ENCODE measurements around the gene NDUFC1. TPM values are rescaled to one million over a fixed set of nuclear protein-coding genes. Genes with fewer than 3 reads are reported as not detected.
"Not testable (repeated sequence)": the region's sequence is repeated elsewhere in the genome, so short reads cannot be mapped to it uniquely, and the experiment has no call there.

The NDUFC1 gene
- 29.3 TPM for total RNA-seq

- peak; percentile 31 for DNase-seq
Measured at GRCh38 chr4:139301821-139302611, at the start of gene NDUFC1. Gene NDUFC1, minus strand, starts transcription at chr4:139302477. Its CDS starts 6,679 bp downstream, at chr4:139295798.

GRCh38 chr4:139337612-139338011 is 35.3 kb upstream of the NDUFC1 start:
- DNase-seq, result no peak

GRCh38 chr4:139333046-139333445 is 30.8 kb upstream of the NDUFC1 start:
- DNase-seq, result no peak

- no peak for DNase-seq
Measured at GRCh38 chr4:139331185-139331584, 28.9 kb upstream of the NDUFC1 start.

GRCh38 chr4:139330283-139330682 is 28.0 kb upstream of the NDUFC1 start:
- no peak for DNase-seq

GRCh38 chr4:139329665-139330200 is 27.5 kb upstream of the NDUFC1 start:
- no peak for DNase-seq

- DNase-seq, result no peak
Measured at GRCh38 chr4:139324620-139325019, 22.3 kb upstream of the NDUFC1 start.

GRCh38 chr4:139322541-139322940 is 20.3 kb upstream of the NDUFC1 start:
- DNase-seq, result not testable (repeated sequence)

GRCh38 chr4:139322070-139322469 is 19.8 kb upstream of the NDUFC1 start:
- DNase-seq, result not testable (repeated sequence)

- DNase-seq, result no peak
Measured at GRCh38 chr4:139319571-139319970, 17.3 kb upstream of the NDUFC1 start.

- no peak for DNase-seq
Measured at GRCh38 chr4:139317635-139318034, 15.4 kb upstream of the NDUFC1 start.

GRCh38 chr4:139316733-139317132 is 14.5 kb upstream of the NDUFC1 start:
- no peak for DNase-seq

GRCh38 chr4:139315221-139315675 is 13.0 kb upstream of the NDUFC1 start:
- no peak for DNase-seq

GRCh38 chr4:139314047-139314800 is 11.9 kb upstream of the NDUFC1 start:
- DNase-seq, result no peak

GRCh38 chr4:139313414-139313813 is 11.1 kb upstream of the NDUFC1 start:
- DNase-seq, result not testable (repeated sequence)

GRCh38 chr4:139312552-139313332 is 10.5 kb upstream of the NDUFC1 start:
- no peak for DNase-seq

- DNase-seq, result no peak
Measured at GRCh38 chr4:139311909-139312308, 9.6 kb upstream of the NDUFC1 start.

- no peak for DNase-seq
Measured at GRCh38 chr4:139304920-139305319, 2.6 kb upstream of the NDUFC1 start.

- peak; percentile 95 for DNase-seq
Measured at GRCh38 chr4:139301113-139301820, 1.0 kb downstream of the NDUFC1 start, which contains the start of gene NAA15. Gene NAA15, plus strand, starts transcription at chr4:139301505. Its CDS starts 273 bp downstream, at chr4:139301778.

GRCh38 chr4:139300431-139301112 is 1.7 kb downstream of the NDUFC1 start:
- peak; percentile 39 for DNase-seq

GRCh38 chr4:139299536-139299935 is 2.7 kb downstream of the NDUFC1 start:
- DNase-seq, result no peak
